Amygdala (tissue), 56 donors: Measurements from ENCODE around the gene MRPS14.
"Not testable (repeated sequence)": the region's sequence is repeated elsewhere in the genome, so short reads cannot be mapped to it uniquely, and the experiment has no call there.

Source experiments
- DNase-seq, 56 donors: peaks; one replicate each; lab custom pipeline; 2025; lab: John Stamatoyannopoulos, UW

Gene MRPS14

DNA sequence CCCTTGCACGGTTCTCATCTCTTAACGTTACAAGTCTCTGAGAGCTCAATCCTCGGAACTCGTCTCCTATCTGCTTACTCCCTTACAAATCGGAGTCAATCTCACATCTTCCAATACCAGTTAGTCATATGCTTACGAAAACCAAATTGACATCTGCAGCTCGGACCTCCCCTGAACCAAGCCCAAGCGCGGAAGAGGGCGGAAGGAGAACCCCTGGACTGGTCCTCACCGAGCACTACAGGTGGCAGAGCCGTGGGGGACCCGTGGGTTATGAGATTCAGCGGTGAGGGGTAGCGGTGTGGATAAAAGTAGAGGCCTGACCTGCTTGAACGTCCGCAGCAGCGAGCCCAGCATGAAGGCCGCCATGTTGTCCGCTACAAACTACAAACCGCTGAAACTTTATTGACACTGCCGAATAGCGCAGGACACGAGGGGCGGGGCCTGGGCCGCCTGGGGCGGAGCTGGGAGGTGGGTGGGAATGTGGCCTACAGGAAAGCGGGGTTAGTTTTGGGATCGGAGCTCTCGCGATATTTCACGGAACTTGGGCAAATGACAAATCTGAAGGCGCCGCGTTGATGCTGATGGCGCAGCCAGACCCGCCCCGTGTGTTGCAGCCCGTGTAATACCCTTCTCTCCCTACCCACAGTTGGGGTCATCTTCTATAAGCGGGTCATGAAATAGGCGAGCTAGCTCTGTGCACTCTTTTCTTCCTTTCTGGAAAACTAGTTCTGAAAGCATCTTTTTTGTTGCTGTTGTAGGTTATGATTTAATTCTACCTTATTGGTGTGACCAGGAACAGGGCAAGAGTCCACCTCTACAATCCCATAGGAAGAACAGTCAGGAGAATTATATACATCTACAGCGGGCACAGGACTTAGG lies at the start of gene MRPS14:
TSS of gene MRPS14 (minus strand) at position 383 of the 879 bp plus-strand sequence. CDS start at position 366, 17 bp downstream.
- peak; percentile 66 to 98 (median 94) for DNase-seq

DNA sequence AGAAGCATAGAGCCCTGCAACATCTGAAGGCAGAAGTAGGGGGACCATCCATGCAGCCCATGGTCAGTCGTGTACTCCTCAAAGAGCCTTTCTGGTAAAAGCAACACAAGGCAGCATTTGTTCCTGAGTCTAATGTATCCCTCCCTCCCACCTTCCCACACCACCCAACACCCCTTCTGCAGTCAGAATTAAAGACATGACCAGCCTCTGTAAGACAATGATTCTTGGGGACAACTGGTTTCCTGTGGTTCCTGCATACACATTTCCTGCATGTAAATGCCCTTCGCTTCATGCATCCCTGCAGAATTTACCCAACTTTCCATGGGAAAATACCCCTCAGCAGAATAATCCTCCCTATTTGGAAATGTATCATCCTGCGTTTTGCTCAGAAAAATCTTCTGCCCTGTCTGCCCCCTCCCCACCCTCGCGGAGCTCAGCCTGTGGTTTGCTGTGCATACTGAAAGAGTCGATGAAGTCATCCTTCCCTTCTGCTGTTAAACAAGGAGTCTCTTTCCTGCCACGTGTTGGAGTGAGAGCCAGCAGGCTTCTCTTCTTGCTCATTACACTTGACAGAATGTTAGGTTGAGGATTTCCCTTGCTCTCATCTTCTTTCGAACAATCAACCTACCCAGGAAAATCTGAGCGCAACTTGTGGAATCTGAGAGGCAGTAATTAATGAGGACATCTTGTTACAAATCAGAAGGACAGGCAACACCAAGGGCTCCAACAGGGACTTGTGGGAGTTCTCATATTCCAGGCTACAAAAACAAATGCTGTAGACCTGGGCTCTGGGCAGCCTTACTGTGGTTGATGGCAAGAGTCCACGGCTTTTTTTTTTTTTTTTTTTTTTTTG lies 49.1 kb upstream of the MRPS14 start:
- peak in 34 of 56 donors; percentile 2 to 51 (median 22) for DNase-seq

DNA sequence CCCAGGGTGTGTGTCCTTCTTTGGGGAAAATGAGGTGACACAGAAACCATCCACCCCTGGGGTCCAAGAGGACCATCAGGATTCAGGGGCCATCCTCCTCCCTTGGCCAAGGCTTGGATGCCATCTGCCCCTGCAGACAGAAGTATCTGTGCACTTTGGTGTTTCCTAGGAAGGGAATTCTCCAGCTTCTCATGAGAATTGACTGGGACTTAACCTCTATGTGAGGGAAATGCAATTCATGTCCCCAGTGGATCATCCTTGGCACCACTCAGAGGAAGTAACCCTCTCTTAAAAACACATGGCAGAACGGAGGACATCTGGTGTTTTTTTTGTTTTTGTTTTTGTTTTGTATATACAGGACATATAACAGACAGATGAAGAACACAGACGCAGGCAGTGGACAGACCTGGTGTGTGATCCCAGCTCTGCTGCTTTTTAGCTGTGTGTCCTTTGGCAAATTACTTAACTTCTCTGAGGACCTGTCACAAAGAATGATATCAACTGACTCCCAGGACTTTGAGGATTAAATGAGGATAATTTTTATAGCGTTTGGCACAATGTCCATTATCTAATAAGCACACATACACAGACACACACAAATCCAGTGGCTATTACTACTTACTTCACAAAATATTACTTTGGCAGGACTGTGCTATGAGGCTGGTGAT lies 48.2 kb upstream of the MRPS14 start:
- no peak for DNase-seq

DNA sequence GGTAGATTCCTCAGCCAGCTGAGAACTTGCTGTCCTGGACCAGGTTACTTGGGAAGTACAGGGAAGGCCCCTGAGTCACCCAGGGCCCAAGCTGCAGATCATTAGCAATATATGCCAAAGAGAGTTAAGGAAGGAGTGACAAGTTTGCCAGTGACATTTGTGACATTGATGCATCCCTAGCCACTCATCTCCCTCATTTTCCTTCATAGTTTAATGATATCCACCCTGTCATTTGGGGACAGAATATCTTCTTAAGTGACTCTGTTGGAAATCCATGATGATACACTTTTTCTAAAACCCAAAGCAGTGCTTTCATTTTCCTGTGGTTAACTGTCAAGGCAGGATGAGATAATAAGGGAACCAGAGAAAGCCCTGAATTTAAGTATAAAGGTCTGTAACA lies 47.6 kb upstream of the MRPS14 start:
- DNase-seq = no peak

DNA sequence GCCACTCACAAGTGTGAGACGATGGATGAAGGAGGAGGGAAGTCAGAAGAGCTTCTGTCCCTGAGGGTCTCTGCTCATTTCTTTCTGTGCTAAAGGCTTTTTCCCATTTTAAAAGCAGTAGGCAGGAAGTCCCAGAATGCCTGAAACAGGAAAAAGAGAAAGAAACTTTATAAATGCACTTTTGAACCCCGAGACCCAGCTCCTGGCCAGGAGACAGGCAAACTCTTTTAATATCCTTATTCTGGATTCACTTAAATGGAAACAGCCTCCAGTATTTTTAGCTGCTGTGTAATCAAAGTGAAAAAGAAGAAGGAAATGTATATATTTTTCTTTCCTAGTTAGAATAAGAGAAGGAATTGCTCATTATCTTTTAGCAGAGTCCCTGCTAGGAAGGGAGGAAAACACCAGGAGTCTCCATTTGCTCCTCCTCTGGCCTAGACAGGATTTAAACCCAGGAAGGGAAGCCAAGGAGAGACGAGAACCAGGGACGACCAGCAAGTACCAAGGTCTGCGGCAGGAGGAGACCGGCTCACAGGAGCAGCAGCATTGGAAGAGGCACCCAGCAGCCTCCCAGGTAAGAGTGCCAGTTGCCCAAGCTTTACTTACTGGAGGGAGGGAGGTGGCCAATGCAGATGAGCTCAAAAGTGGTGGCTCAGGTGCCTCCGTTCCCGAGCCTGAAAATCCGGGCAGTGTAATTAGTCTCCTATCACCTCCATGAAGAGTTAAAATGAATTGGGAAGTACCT lies 44.3 kb upstream of the MRPS14 start, which contains the start of gene TNN:
TSS of gene TNN (plus strand) at position 472 of the 745 bp plus-strand sequence. CDS start 9,586 bp downstream, outside the sequence.
- no peak for DNase-seq

DNA sequence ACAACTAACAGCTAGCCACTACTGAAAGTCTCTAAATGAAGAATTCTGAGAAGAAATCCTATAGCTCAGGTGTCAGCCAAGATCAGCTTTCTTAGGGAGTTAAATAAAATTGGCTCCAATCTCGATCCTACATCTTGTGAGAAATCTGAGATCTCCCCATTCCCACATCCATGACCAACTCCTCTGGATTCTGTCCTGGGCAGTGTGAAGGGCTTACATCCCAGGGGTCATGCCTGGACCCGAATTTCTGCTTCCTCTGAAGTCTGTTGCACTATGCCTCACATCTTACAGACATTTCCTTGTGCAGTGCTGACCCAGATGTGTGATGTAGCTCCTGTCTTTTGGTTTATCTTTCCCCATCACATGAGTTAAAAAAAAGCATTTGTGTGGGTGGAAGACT lies 39.6 kb upstream of the MRPS14 start:
- DNase-seq = no peak

DNA sequence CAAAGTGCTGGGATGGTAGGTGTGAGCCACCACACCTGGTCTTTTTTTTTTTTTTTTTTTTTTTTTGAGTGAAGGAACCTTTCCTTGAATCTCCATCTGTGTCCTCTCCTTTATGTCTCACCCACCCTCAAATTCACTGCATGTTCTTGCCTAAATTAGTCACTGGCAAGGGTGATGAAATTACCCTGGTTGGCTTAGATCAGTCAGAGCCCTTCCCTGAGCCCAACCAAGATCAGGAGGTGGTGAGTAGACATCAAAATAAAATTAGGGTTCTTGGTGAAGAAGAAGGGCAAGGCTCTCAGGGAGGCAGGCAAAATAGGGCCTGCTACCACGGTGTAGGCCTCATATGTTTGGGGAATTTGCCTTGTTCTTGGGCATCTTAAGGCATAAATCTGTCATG lies 39.1 kb upstream of the MRPS14 start:
- DNase-seq = no peak

DNA sequence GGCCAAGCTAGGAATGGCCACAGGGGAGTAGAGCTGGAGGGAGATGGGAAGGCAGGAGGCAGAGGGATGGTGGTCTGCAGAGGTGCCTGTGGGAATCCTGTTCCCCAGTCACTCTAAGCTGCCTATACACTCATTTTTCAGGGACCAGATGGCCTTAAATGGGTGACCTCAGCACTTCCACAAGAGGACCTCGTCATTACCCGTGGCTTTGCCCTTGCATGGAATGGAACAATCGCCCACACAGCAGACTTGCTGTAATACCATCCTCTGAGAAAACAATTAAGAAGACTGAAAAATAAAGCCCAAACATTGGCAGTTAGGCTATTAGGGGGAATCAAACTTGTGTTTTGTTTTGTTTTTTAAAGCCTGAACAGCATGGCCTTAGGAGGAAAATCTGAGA lies 31.5 kb upstream of the MRPS14 start:
- no peak for DNase-seq

DNA sequence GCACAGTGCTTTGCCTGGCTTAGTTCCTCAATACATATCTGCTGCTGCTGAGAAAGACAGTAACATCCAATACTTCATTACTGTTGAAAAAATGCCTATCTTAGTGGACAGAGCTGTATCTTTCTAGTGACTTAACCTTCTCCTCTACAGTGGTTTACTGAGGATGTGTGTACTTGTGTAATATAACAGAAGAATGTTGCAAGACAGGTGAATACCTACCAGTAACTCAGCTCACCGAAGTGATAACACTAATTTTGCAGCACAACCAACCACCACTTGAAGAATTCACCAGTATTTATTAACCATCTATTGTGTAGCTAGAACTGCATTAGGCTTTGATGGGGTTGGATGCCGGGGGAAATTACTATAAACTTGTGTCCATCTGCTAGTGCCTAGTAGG lies 27.8 kb upstream of the MRPS14 start:
- DNase-seq = no peak

- no peak for DNase-seq
Measured at GRCh38 chr1:175045519-175045918, 22.3 kb upstream of the MRPS14 start.

DNA sequence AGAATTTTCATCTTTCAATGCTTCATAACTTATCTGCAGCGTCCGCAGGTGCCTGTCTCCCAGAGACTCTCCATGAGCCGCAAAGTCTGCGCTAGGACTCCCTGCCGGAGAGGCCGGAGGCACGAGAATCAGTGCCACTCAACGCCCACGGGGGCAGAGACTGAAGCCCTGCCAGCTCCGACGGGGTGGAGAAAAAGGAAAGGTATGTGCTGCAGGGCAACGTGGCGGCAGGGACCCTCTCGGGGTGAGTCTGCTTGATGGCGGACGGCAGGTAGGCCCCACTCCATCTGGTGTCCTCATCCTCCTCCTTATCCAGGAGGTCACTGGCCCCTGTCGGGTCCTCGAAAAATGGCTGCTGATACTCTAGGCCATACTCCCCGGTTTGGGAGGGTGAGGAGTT lies 21.9 kb upstream of the MRPS14 start:
- DNase-seq = no peak

GRCh38 chr1:175044591-175044990 lies 21.4 kb upstream of the MRPS14 start:
- DNase-seq = not testable (repeated sequence)

- no peak for DNase-seq
Measured at GRCh38 chr1:175043824-175044223, 20.6 kb upstream of the MRPS14 start.

- DNase-seq = no peak
Measured at GRCh38 chr1:175042650-175043049, 19.4 kb upstream of the MRPS14 start.

DNA sequence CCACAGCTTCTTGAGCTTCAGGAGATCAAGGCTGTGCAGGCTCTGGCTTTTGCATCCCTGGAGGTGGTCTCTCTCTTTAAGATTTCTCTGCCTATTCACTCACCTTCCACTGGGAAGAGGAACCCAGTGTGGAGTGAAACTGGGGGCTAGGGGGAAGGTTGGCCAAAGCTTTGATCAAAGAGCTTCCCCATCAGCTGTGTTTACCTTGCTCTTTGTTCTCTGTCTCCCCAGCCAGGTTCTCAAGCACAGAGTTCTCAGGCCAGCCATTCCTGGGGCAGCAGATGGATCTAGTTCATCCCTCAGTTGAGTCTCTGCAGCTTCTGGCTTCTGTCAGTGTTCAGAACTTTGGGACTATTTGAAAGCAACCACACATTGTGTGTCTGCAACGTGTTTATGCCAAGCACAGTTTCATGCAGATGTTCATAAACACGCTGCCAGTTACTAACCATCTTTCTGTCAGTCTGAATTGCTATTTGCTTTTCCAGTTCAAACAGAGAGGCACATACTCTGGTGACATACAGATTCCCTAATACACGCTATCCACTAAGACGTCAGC lies 17.2 kb upstream of the MRPS14 start:
- no peak for DNase-seq

GRCh38 chr1:175037416-175037815 lies 14.2 kb upstream of the MRPS14 start:
- no peak for DNase-seq

GRCh38 chr1:175036476-175036875 lies 13.3 kb upstream of the MRPS14 start:
- no peak for DNase-seq

DNA sequence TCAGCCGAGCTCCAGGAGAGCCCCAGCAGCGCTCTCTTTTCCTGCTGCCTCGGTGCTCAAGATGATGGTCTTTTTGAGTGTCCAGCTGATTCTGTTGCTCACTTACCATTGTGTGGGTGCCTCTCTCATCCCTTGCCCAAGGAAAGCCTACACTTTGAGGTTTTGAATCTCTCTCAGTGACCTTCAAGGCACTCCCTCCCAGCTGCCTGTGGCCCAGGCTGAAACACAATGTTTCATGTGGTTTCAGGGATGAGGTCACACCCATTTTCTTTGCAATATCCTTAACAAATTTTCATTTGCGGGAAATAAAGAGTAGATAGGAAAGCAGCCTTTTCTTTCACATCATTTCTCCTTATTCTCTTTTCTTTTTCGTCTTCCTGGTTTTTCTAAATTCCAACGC lies 12.6 kb upstream of the MRPS14 start:
- no peak for DNase-seq

DNA sequence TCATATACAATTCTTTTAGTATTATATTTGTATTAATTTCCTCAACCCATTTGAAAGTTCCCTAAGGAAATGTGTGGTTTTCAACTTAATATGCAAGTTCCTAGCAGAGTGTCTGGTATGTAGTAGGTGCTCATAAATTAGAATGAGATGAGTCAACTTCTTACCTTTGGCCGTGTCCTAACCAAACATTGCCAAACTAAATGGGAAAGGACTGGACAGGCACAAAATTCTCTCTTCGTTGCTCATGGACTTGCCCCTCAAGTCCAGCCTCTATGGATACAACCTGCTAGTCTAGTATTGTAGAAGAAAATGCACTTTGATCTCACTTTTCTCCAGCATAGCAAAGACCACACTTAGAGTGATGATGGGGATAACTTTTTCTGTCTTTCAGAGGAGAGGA lies 11.6 kb upstream of the MRPS14 start:
- DNase-seq = no peak

- no peak for DNase-seq
Measured at GRCh38 chr1:175033953-175034352, 10.7 kb upstream of the MRPS14 start.
